ENCODE results near the gene MYO1H.
"Not testable (repeated sequence)": the region's sequence is repeated elsewhere in the genome, so short reads cannot be mapped to it uniquely, and the experiment has no call there.

MYO1H gene

GRCh38 chr12:109309381-109310246, 38.1 kb upstream of the MYO1H start:
- Histone ChIP-seq H3K4me1 (ENCODE audit: insufficient read depth, low read length) (peaks cover 10% of the 10 kb centered on the region; the same call in 1 of the 2 replicates), H3K27ac (ENCODE audit: low read depth, low read length) (no peak overlapping the region), H3K9me3 (ENCODE audit: insufficient read depth, low read depth, low read length) (no peaks in the 10 kb centered on the region), H3K9ac (ENCODE audit: low read depth, low read length) (no peak overlapping the region), H3K27me3 (ENCODE audit: insufficient read depth, low read length) (peaks cover 79% of the 10 kb centered on the region), H3K4me3 (ENCODE audit: low read length) (peak overlapping the region; percentile 62), H3K36me3 (ENCODE audit: insufficient read depth, low read length) (no peaks in the 10 kb centered on the region)
- WGBS: under 1% methylated on average over 95 of the region's 99 CpGs

GRCh38 chr12:109310247-109311125, 37.2 kb upstream of the MYO1H start:
- Histone ChIP-seq H3K27ac (ENCODE audit: low read depth, low read length) (no peak overlapping the region), H3K9ac (ENCODE audit: low read depth, low read length) (no peak overlapping the region), H3K36me3 (ENCODE audit: insufficient read depth, low read length) (no peaks in the 10 kb centered on the region), H3K4me1 (ENCODE audit: insufficient read depth, low read length) (peaks cover 10% of the 10 kb centered on the region; the same call in 1 of the 2 replicates), H3K9me3 (ENCODE audit: insufficient read depth, low read depth, low read length) (no peaks in the 10 kb centered on the region), H3K27me3 (ENCODE audit: insufficient read depth, low read length) (peaks cover 80% of the 10 kb centered on the region), H3K4me3 (ENCODE audit: low read length) (peak overlapping the region; percentile 62)
- WGBS: 10% methylated on average over 33 of the region's 33 CpGs

- H3K27ac ChIP-seq (ENCODE audit: low read depth, low read length); H3K9me3 ChIP-seq (ENCODE audit: insufficient read depth, low read depth, low read length); H3K9ac ChIP-seq (ENCODE audit: low read depth, low read length); H3K36me3 ChIP-seq (ENCODE audit: insufficient read depth, low read length); H3K4me1 ChIP-seq (ENCODE audit: insufficient read depth, low read length); H3K4me3 ChIP-seq (ENCODE audit: low read length); H3K27me3 ChIP-seq (ENCODE audit: insufficient read depth, low read length): not testable (repeated sequence)
- WGBS: 90% methylated on average over 8 of the region's 8 CpGs
Measured at GRCh38 chr12:109321294-109321693, 26.4 kb upstream of the MYO1H start.

GRCh38 chr12:109329003-109329402, 18.7 kb upstream of the MYO1H start:
- Histone ChIP-seq H3K9ac (ENCODE audit: low read depth, low read length) (no peak overlapping the region), H3K36me3 (ENCODE audit: insufficient read depth, low read length) (no peaks in the 10 kb centered on the region), H3K4me1 (ENCODE audit: insufficient read depth, low read length) (no peaks in the 10 kb centered on the region; the same call in 1 of the 2 replicates), H3K27ac (ENCODE audit: low read depth, low read length) (no peak overlapping the region), H3K4me3 (ENCODE audit: low read length) (no peak overlapping the region), H3K27me3 (ENCODE audit: insufficient read depth, low read length) (no peaks in the 10 kb centered on the region), H3K9me3 (ENCODE audit: insufficient read depth, low read depth, low read length) (no peaks in the 10 kb centered on the region)
- 89% methylated on average over 3 of the region's 3 CpGs for WGBS

GRCh38 chr12:109329686-109330085, 18.0 kb upstream of the MYO1H start:
- no peaks in the 10 kb centered on the region for H3K27me3 ChIP-seq (ENCODE audit: insufficient read depth, low read length)
- H3K9ac ChIP-seq (ENCODE audit: low read depth, low read length): no peak overlapping the region
- no peaks in the 10 kb centered on the region for H3K36me3 ChIP-seq (ENCODE audit: insufficient read depth, low read length)
- no peak overlapping the region for H3K4me3 ChIP-seq (ENCODE audit: low read length)
- no peaks in the 10 kb centered on the region for H3K9me3 ChIP-seq (ENCODE audit: insufficient read depth, low read depth, low read length)
- H3K4me1 ChIP-seq (ENCODE audit: insufficient read depth, low read length): no peaks in the 10 kb centered on the region; the same call in 1 of the 2 replicates
- WGBS: 86% methylated on average over 7 of the region's 7 CpGs
- no peak overlapping the region for H3K27ac ChIP-seq (ENCODE audit: low read depth, low read length)

GRCh38 chr12:109330282-109331230, 17.1 kb upstream of the MYO1H start:
- Histone ChIP-seq H3K27ac (ENCODE audit: low read depth, low read length) (no peak overlapping the region), H3K36me3 (ENCODE audit: insufficient read depth, low read length) (no peaks in the 10 kb centered on the region), H3K4me1 (ENCODE audit: insufficient read depth, low read length) (no peaks in the 10 kb centered on the region; the same call in 1 of the 2 replicates), H3K9ac (ENCODE audit: low read depth, low read length) (no peak overlapping the region), H3K27me3 (ENCODE audit: insufficient read depth, low read length) (no peaks in the 10 kb centered on the region), H3K4me3 (ENCODE audit: low read length) (no peak overlapping the region), H3K9me3 (ENCODE audit: insufficient read depth, low read depth, low read length) (no peaks in the 10 kb centered on the region)
- 96% methylated on average over 16 of the region's 16 CpGs for whole genome bisulfite sequencing

- no peaks in the 10 kb centered on the region for H3K9me3 ChIP-seq (ENCODE audit: insufficient read depth, low read depth, low read length)
- no peaks in the 10 kb centered on the region; the same call in 1 of the 2 replicates for H3K4me1 ChIP-seq (ENCODE audit: insufficient read depth, low read length)
- H3K36me3 ChIP-seq (ENCODE audit: insufficient read depth, low read length): no peaks in the 10 kb centered on the region
- H3K4me3 ChIP-seq (ENCODE audit: low read length): no peak overlapping the region
- no peaks in the 10 kb centered on the region for H3K27me3 ChIP-seq (ENCODE audit: insufficient read depth, low read length)
- WGBS: 79% methylated on average over 7 of the region's 7 CpGs
- no peak overlapping the region for H3K9ac ChIP-seq (ENCODE audit: low read depth, low read length)
- H3K27ac ChIP-seq (ENCODE audit: low read depth, low read length): no peak overlapping the region
Measured at GRCh38 chr12:109331301-109331952, 16.3 kb upstream of the MYO1H start.

- Histone ChIP-seq H3K9ac (ENCODE audit: low read depth, low read length) (no peak overlapping the region), H3K27me3 (ENCODE audit: insufficient read depth, low read length) (no peaks in the 10 kb centered on the region), H3K4me1 (ENCODE audit: insufficient read depth, low read length) (no peaks in the 10 kb centered on the region; the same call in 1 of the 2 replicates), H3K4me3 (ENCODE audit: low read length) (no peak overlapping the region), H3K9me3 (ENCODE audit: insufficient read depth, low read depth, low read length) (no peaks in the 10 kb centered on the region), H3K27ac (ENCODE audit: low read depth, low read length) (no peak overlapping the region), H3K36me3 (ENCODE audit: insufficient read depth, low read length) (no peaks in the 10 kb centered on the region)
- WGBS: no CpG with 5 or more reads among the region's 2 CpGs
Measured at GRCh38 chr12:109334887-109335286, 12.8 kb upstream of the MYO1H start.

GRCh38 chr12:109336593-109336992, 11.1 kb upstream of the MYO1H start:
- Histone ChIP-seq H3K4me1 (ENCODE audit: insufficient read depth, low read length) (no peaks in the 10 kb centered on the region; the same call in 1 of the 2 replicates), H3K4me3 (ENCODE audit: low read length) (no peak overlapping the region), H3K9me3 (ENCODE audit: insufficient read depth, low read depth, low read length) (no peaks in the 10 kb centered on the region), H3K27ac (ENCODE audit: low read depth, low read length) (no peak overlapping the region), H3K9ac (ENCODE audit: low read depth, low read length) (no peak overlapping the region), H3K36me3 (ENCODE audit: insufficient read depth, low read length) (no peaks in the 10 kb centered on the region), H3K27me3 (ENCODE audit: insufficient read depth, low read length) (no peaks in the 10 kb centered on the region)
- 98% methylated on average over 1 of the region's 1 CpG for WGBS

GRCh38 chr12:109343677-109344076, 4.0 kb upstream of the MYO1H start:
- Histone ChIP-seq H3K4me3 (ENCODE audit: low read length) (no peak overlapping the region), H3K9me3 (ENCODE audit: insufficient read depth, low read depth, low read length) (no peaks in the 10 kb centered on the region), H3K27ac (ENCODE audit: low read depth, low read length) (no peak overlapping the region), H3K9ac (ENCODE audit: low read depth, low read length) (no peak overlapping the region), H3K27me3 (ENCODE audit: insufficient read depth, low read length) (no peaks in the 10 kb centered on the region), H3K4me1 (ENCODE audit: insufficient read depth, low read length) (no peaks in the 10 kb centered on the region), H3K36me3 (ENCODE audit: insufficient read depth, low read length) (no peaks in the 10 kb centered on the region)
- 48% methylated on average over 2 of the region's 2 CpGs for WGBS
